ENCODE data around the gene GPRC5C.

The GPRC5C gene

GRCh38 chr17:74442291-74442669 lies 10.4 kb downstream of the GPRC5C start:
- DNase-seq (ENCODE audit: low read depth in 2 of 2): no peak
- no peak overlapping the region for H3K4me3 ChIP-seq (replicated peaks in 1 of 2; ENCODE audit: low read depth in 2 of 2, low read length in 2 of 2)
- TF ChIP-seq, protein P1, sequence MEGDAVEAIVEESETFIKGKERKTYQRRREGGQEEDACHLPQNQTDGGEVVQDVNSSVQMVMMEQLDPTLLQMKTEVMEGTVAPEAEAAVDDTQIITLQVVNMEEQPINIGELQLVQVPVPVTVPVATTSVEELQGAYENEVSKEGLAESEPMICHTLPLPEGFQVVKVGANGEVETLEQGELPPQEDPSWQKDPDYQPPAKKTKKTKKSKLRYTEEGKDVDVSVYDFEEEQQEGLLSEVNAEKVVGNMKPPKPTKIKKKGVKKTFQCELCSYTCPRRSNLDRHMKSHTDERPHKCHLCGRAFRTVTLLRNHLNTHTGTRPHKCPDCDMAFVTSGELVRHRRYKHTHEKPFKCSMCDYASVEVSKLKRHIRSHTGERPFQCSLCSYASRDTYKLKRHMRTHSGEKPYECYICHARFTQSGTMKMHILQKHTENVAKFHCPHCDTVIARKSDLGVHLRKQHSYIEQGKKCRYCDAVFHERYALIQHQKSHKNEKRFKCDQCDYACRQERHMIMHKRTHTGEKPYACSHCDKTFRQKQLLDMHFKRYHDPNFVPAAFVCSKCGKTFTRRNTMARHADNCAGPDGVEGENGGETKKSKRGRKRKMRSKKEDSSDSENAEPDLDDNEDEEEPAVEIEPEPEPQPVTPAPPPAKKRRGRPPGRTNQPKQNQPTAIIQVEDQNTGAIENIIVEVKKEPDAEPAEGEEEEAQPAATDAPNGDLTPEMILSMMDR (IDR thresholded peaks at IDR 0.05; ENCODE audit: low read depth, low read length): no peak

GRCh38 chr17:74442670-74443515 lies 11.0 kb downstream of the GPRC5C start:
- peak; percentile 31 to 86 for DNase-seq (ENCODE audit: low read depth in 2 of 2)
- no peak overlapping the region for H3K4me3 ChIP-seq (replicated peaks in 1 of 2; ENCODE audit: low read depth in 2 of 2, low read length in 2 of 2)
- TF ChIP-seq, protein P1 (IDR thresholded peaks at IDR 0.05; ENCODE audit: low read depth, low read length): no peak

- DNase-seq (ENCODE audit: low read depth in 2 of 2): no peak
- TF ChIP-seq, protein P1 (IDR thresholded peaks at IDR 0.05; ENCODE audit: low read depth, low read length): no peak
- no peak overlapping the region for H3K4me3 ChIP-seq (replicated peaks in 1 of 2; ENCODE audit: low read depth in 2 of 2, low read length in 2 of 2)
Measured at GRCh38 chr17:74443516-74444296, 11.8 kb downstream of the GPRC5C start.

DNA sequence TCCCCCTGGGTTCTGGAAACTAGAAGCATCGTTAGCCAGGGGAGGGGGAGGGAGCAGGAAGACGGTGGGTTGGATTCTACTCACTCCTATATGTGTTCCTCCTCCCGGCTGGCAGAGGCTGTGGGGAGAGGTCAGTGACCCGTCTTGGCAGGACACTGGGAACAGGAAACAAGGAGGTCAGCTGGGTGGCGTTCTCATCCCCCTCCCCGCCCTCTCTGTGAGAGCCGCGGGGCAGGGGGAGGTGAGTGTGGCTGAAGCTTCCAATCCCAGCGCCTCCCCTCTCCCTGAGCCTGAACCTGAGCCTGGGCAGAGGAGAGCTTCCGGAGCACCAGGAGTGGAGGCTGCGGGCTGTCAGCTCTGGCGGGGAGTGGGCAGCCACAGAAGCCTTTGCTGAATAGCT lies 12.5 kb downstream of the GPRC5C start:
- DNase-seq (ENCODE audit: low read depth in 2 of 2): peak in 1 of 2 donors; percentile 84
- no peak overlapping the region for H3K4me3 ChIP-seq (replicated peaks in 1 of 2; ENCODE audit: low read depth in 2 of 2, low read length in 2 of 2)
- TF ChIP-seq, protein P1 (IDR thresholded peaks at IDR 0.05; ENCODE audit: low read depth, low read length): no peak

DNA sequence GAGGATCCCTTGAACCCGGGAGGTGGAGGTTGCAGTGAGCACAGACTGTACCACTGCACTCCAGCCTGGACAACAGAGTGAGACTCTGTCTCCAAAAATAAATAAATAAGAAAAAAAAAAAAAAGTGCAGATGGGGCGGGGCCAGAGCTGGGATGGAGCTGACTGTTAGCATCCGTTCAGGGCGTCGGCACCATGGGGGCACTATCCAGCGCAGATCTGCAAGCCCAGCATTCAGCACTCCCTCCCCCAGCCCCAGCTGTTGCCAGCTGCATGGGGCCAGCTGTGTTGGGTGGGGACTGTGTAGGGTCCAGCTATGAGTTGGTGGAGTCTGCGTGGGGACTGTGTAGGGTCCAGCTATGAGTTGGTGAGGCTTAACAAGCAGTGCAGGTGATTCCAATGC lies 13.3 kb downstream of the GPRC5C start:
- H3K4me3 ChIP-seq (replicated peaks in 1 of 2; ENCODE audit: low read depth in 2 of 2, low read length in 2 of 2): no peak overlapping the region
- no peak for DNase-seq (ENCODE audit: low read depth in 2 of 2)
- TF ChIP-seq, protein P1 (IDR thresholded peaks at IDR 0.05; ENCODE audit: low read depth, low read length): no peak

GRCh38 chr17:74446551-74447500 lies 14.9 kb downstream of the GPRC5C start:
- peak in 1 of 2 donors; percentile 70 for DNase-seq (ENCODE audit: low read depth in 2 of 2)
- TF ChIP-seq, protein P1 (IDR thresholded peaks at IDR 0.05; ENCODE audit: low read depth, low read length): no peak
- no peak overlapping the region for H3K4me3 ChIP-seq (replicated peaks in 1 of 2; ENCODE audit: low read depth in 2 of 2, low read length in 2 of 2)

All from cardiac fibroblast (primary cell).